GM21737 (cell line): ENCODE data around the gene NUP160.

ENCODE experiments used
- ATAC-seq: cut with Tn5 transposase; IDR thresholded peaks from one replicate; pipeline ENCODE4 v1.9.1; 2021; ENCODE audit warnings: mild to moderate bottlenecking, moderate library complexity; ENCODE audit not compliant: unreplicated experiment

The NUP160 gene

GRCh38 chr11:47731475-47731874 lies 116.7 kb downstream of the NUP160 start:
- no peak for ATAC-seq
